ENCODE results near the gene ZKSCAN3. TPM values are rescaled to one million over a fixed set of nuclear protein-coding genes. Genes with fewer than 3 reads are reported as not detected.

ZKSCAN3 gene
- total and polyA plus RNA-seq, 12 donors: 1.0 to 6.8 (median 4.8) TPM

DNA sequence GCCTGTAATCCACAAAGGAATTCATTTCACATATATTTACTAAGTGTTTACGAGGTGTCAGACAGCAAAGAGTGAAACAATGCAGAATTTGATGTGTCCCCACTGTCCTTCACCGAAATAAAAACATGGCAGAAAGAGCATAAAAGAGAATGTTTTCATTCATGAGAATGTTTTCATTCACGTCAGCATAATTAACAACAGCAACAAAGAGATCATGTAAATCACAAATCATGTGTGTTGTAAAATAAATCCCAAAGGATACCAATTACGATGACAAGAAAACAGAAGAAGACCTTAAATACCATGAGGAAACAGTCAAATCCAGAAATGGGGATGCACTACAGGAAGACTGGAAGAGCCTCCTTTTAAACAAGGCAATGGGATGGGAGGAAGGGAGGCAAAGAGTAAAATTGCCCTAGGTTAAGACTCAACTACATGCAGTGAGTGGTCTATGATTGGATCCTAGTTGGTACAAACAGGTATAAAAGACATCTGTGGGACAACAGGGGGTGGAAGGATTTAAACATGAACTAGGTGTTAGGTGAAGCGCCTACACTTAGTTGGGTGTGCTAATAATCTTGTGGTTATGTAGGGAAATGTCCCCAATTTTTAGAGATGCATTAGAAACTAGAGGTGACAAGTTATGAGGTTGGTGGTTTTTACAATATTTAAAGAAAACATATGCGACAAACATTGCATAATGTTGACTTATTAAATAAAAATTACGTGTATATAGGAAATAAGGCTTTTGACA lies 15.3 kb upstream of the ZKSCAN3 start:
- peak overlapping the region in 8 of 10 donors; percentile 56 to 74 (median 64) for H3K4me3 ChIP-seq

GRCh38 chr6:28335040-28335563 lies 14.6 kb upstream of the ZKSCAN3 start:
- no peak for TF ChIP-seq CTCF (IDR thresholded peaks at IDR 0.05)
- intact Hi-C loops (cut with DNase I): loop anchor here in 7 of 10 donors (5.0 to 10.0 kb wide), 5 partner anchors 50 to 198 kb away; partner anchors contain the start of genes PGBD1 (in 3 of the 7) and ZSCAN26 (in 2 of the 7)
- no peak for DNase-seq
- peaks cover 0 to 25% (median 11%) of the 10 kb centered on the region in 9 donors for H3K4me1 ChIP-seq
- H3K4me3 ChIP-seq: peak overlapping the region; percentile 56 to 90 (median 66)
- WGBS, 2 donors: 25 to 28% methylated on average over 12 of the region's 12 CpGs
- peak overlapping the region; percentile 88 to 97 (median 92) for H3K27ac ChIP-seq
- peaks cover 0 to 5% (median 0%) of the 10 kb centered on the region in 11 donors for H3K9me3 ChIP-seq
- no peaks in the 10 kb centered on the region for H3K27me3 ChIP-seq
- peak in 1 of 8 donors; percentile 6 for ATAC-seq
- peaks cover 0 to 3% (median 0%) of the 10 kb centered on the region in 9 donors for H3K36me3 ChIP-seq

More for the DNA sequence above, 15.3 kb upstream of the ZKSCAN3 start:
- intact Hi-C loops (cut with DNase I): loop anchor here in 8 of 10 donors (5.0 to 10.0 kb wide), 5 partner anchors 50 to 197 kb away; partner anchors contain the start of genes PGBD1 (in 4 of the 8) and ZSCAN26 (in 2 of the 8)
- Histone ChIP-seq H3K9me3 (peaks cover 0 to 7% (median 0%) of the 10 kb centered on the region in 11 donors), H3K27me3 (no peaks in the 10 kb centered on the region), H3K27ac (peak overlapping the region; percentile 88 to 97 (median 92)), H3K4me1 (peaks cover 0 to 25% (median 11%) of the 10 kb centered on the region in 9 donors), H3K36me3 (peaks cover 0 to 9% (median 0%) of the 10 kb centered on the region in 9 donors)
- DNase-seq (no peak), ATAC-seq (no peak)
- TF ChIP-seq CTCF (IDR thresholded peaks at IDR 0.05): no peak
- 89 to 91% methylated on average over 7 of the region's 7 CpGs for WGBS, 2 donors

- H3K27ac ChIP-seq: peak within 1 kb of the TSS; percentile 88 to 97 (median 92)
- H3K4me1 ChIP-seq: peaks cover 0 to 25% (median 11%) of the 10 kb centered on the region in 9 donors
- H3K36me3 ChIP-seq: peaks cover 0 to 3% (median 0%) of the 10 kb centered on the region in 9 donors
- H3K9me3 ChIP-seq: peaks cover 0 to 11% (median 0%) of the 10 kb centered on the region in 11 donors
- intact Hi-C loops (cut with DNase I): loop anchor here in 7 of 10 donors (2.0 to 10.0 kb wide), 6 partner anchors 15 to 198 kb away; partner anchors contain the start of genes PGBD1 (in 3 of the 7) and ZSCAN26 (in 2 of the 7)
- TF ChIP-seq CTCF (IDR thresholded peaks at IDR 0.05): no peak
- WGBS, 2 donors: 0 to 1% methylated on average over 35 of the region's 35 CpGs
- peak within 1 kb of the TSS; percentile 56 to 90 (median 66) for H3K4me3 ChIP-seq
- peak; percentile 87 to 97 for DNase-seq
- no peaks in the 10 kb centered on the region for H3K27me3 ChIP-seq
- peak; percentile 95 to 99 (median 97) for ATAC-seq
These were observed 14.0 kb upstream of the ZKSCAN3 start, which contains the start of gene ZSCAN31 for GRCh38 chr6:28335564-28336283. ZSCAN31 (minus strand) TSS chr6:28336148; CDS start chr6:28329683, 6,465 bp downstream.
